ENCODE measurements around the gene NAT8.
"Not testable (repeated sequence)": the region's sequence is repeated elsewhere in the genome, so short reads cannot be mapped to it uniquely, and the experiment has no call there.

Gene NAT8, protein sequence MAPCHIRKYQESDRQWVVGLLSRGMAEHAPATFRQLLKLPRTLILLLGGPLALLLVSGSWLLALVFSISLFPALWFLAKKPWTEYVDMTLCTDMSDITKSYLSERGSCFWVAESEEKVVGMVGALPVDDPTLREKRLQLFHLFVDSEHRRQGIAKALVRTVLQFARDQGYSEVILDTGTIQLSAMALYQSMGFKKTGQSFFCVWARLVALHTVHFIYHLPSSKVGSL

DNA sequence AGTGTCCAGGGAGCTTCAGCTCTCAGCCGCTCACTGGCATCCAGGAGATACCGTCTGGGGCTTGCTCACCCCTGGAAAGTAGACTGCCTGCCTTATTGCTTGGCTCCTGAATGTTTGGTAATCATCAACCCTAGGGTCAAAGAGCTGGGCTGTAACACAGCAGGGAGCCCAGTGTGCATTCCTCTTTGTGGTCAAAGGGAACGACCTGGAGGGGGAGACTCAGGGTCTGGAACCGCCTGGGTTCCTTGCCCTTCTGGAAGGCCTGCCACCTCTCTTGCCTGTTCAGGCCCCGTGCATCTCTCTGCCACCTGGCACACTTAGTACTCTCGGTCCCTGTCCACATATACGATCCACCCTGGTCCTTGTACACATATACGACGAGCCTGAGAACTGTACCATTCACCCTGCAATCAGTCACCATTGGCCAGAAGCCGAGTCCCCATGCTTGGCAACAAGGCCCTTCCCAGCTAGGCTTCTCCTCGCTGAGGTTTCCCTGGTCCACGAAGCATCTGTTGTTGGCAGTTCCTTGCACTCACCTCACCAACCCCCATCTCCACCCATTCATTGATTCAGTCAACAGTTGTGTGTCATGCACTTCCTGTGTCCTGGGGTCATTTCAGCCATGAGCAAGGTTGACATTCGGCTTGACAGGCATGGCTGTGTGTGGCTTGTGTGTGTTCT, at the start of gene NAT8:
Gene NAT8, minus strand, starts transcription at position 85 of the 681 bp plus-strand sequence. CDS start 794 bp downstream, outside the sequence.
- DNase-seq (ENCODE audit: low spot score): no peak

DNA sequence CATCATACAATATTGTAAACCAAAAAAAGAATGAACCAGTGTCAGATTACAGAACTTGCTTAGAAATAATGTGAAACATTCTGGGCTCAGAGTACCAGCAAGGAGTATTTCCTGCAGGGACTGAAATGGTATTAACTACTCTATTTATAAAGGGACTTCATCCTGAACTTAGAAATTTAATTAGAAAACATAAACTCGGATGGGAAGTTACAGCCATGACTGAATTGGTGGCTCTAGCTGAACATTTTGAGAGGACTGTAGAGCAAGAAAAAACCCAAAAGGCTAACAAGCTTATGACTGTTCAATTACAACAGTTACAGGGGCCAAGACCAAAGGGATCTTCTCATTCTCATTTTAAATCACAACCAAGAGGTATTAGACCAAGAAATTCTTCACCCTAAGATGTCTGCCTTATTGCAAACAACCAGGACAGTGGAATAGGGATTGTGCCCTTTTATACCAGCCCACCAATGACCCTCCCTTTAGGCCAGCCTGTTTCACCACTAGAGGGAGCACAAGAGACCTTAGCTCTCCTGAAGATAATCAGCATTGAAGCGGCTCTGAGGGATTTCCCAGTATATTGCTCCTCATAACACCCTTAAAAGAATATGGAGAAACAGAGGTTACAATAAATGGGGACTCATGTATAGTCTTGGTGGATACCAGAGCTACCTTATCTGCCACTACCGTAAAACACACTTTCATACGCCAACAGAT, 48.3 kb upstream of the NAT8 start:
- peak; percentile 32 for DNase-seq (ENCODE audit: low spot score)

DNA sequence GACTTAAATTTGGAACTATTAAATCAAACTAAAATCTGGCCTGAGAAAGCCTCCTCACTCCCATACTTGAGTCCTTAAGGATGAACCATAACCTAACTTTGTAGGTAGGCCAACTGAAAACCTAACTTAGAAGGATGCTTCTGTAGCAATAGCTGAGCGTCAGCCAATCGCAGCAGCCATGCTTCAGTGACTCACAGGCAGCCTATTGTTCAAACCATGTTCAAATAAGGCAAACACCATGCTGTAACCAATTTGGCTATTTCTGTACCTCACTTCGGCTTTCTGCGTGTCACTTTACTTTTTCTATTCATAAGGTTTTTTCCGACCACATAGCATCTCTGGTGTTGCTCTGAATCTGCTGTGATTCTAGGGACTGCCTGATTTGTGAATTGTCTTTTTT, 46.3 kb upstream of the NAT8 start:
- DNase-seq (ENCODE audit: low spot score): not testable (repeated sequence)

DNA sequence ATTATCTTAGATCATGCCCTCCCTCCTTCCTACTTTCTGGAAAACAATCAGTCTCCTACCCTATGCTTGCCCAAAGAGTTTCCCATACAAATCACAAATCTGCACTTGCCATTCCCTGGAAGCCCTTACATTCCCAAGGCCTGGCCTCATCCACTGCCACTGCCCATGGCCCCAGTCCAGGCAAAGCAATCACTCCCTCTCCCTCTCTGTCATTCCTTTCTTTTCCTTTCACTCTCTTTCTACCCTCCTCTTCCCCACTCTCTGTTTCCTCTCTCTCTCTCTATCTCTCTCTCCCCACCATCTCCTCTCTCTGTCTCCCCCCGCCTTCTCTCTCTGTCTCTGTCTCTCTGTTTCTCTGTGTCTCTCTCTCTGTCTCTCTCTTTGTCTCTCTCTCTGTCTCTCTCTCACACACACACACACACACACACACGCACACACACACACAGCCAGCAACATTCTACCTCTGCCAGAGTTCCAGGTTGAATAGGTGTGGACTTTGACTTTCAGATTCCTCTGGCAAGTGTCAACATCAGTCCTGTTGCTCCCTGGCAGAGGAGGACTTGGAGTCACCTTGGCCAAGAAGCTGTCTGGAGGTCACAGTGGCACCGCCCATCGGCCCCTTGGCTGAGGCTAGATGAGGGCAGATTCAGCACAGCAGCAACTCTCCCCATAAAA, 43.7 kb upstream of the NAT8 start:
- DNase-seq (ENCODE audit: low spot score): no peak

DNA sequence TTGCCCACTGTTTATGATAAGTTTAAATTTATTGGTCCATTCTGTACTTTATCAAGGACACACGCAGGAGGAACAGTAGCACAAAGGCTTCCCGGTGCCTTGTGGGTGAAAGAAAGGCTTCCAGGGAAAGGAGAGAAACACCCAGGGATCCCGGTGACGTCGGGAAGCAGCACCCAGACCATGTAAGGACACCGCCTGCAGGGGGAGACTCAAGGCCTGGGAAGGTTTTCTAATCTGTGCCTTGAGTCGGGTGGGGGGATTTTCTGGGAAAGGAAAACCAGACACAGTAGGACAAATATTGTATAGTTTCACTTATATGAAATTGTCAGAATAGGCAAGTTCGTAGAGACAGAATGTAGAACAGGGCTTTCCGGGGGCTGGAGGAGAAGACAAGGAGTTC, 42.7 kb upstream of the NAT8 start:
- DNase-seq (ENCODE audit: low spot score): not testable (repeated sequence)

DNA sequence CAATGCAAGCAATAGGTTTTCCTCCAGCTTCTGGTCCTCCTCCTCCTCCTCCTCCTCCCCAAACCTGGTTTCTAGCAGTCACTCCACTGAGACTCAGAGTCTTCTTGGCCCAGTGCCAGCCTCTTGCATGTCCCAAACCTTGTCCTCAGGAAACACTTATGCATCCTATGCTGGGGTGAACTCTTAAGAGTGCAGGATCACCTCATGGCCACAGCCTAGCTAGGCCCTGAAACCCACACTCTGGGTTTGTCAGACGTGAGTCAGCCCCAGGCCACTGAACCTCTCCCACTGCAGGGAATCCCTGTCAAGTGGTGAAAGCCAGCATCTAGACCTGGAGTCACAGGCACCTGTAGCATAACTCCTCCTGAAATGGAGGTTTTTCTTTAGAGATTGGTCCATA, 42.1 kb upstream of the NAT8 start:
- DNase-seq (ENCODE audit: low spot score): not testable (repeated sequence)

DNA sequence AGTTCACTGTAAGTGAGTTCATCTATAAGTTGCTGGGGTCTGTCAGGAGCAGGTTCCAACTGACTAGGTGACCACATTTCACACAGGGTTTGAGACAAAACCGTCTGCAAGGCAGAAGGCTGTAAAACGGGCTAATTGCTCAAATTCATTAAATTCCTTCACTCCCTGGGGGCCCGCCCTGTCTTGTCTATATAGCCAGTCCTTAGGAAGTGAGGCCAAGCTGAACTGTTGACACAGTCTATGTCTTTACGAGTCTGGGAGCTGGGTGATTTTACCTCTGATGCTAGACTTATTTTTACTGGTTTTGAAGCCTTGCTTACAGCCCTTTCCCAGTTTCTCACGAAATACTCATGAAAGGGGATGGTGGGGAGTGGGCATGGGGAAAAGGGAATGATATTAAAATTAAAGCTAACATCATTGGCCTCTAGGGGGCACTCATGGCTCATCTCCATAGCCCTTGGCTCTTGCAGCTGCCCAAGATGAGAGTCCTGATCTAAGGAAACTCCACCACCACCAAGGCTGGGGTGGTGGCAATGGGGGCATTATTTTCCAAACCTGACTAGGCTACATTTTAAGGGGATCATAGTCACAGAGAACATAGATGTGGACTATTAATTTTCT, 37.8 kb upstream of the NAT8 start:
- DNase-seq (ENCODE audit: low spot score): peak; percentile 37

DNA sequence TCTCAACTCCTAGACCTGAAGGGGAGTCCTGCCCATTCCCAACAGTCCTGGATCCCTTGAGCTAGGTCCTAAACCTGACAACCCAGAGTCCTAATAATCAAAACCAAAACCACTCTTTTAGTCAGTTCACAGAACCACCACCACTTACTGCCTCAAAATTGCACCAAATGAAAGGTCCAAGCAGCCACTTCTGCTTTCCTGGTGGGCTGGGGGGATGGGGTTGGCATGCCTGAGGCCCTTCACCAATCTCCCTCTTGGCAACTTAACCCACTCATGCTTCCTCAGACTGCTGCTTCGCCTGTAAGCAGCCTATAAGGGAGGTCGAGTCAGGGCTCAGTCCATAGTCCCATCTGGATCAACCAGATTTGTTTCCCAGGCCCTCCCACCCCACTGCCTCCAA, 37.0 kb upstream of the NAT8 start:
- not testable (repeated sequence) for DNase-seq (ENCODE audit: low spot score)

DNA sequence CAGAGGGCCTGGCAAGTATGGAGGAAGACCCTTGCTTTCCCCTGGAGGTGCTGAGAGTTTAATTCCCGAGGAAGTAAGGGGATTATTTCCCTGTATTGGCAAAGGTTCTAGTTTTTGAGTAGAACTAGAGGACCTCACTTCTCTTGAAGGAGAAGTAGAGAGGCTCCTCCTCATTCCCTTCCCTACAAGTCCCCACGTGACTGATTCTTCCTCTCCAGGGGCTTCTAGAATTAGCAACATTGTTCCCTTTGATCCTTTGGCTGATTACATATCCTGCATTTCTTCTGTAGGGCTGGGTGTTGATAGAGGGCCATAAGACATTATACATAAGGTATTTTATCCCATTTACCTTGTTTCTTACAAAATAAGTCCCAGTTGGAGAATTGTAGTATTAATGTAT, 35.8 kb upstream of the NAT8 start:
- not testable (repeated sequence) for DNase-seq (ENCODE audit: low spot score)

DNA sequence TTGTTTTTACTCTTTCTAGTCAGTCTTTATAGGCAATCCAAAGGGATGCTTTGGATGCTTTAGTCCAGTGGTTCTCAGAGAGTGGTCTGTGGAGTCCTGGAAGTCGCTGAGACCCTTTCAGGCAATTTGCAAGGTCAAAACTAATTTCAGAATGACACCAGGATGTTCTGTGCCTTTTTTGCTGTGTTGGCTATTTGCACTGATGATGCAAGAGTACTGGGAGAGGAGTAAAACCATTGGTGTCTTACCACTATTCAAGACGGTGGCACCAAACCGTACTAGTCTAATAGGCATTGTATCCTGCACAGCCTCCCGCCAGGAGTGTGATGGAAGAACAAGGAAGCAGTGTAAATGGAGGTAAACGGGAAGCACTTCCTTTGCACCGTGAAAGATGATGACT, 34.0 kb upstream of the NAT8 start:
- DNase-seq (ENCODE audit: low spot score): not testable (repeated sequence)

DNA sequence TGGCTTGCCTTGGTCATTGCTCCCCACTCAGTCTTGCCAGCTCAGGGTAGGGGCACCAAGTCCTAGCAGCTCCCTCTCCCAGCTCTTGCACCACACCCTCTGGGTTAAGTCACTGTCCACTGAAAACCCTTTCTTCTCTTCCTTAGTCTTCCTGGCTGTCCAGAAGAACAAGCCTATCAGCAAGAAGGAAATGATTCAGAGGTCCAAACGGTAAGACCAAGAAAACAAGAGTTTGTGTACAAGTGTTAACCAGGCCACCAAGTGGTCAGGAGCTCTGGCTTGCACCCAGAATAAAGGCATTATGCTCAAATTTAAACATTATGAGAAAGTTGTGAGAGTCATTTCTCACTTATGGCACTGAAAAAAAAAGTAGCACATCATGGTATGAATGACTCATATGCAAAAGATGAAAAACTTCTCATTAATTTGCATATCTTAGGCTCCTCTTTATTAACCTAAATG, 32.5 kb upstream of the NAT8 start:
- not testable (repeated sequence) for DNase-seq (ENCODE audit: low spot score)

DNA sequence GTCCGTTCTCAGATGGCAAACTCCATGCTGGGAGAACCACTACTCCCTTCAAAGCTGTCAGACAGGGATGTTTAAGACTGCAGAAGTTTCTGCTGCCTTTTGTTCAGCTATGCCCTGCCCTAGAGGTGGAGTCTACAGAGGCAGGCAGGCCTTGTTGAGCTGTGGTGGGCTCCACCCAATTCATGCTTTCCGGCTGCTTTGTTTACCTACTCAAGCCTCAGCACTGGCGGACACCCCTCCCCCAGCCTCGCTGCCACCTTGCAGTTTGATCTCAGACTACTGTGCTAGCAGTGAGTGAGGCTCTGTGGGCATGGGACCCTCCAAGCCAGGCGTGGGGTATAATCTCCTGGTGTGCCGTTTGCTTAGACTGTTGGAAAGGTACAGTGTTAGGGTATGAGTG, 27.8 kb upstream of the NAT8 start:
- not testable (repeated sequence) for DNase-seq (ENCODE audit: low spot score)

DNA sequence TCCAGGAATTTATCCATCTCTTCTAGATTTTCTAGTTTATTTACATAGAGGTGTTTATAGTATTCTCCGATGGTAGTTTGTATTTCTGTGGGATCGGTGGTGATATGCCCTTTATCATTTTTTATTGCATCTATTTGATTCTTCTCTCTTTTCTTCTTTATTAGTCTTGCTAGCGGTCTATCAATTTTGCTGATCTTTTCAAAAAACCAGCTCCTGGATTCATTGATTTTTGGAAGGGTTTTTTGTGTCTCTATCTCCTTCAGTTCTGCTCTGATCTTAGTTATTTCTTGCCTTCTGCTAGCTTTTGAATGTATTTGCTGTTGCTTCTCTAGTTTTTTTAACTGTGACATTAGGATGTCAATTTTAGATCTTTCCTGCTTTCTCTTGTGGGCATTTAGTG, 25.0 kb upstream of the NAT8 start:
- not testable (repeated sequence) for DNase-seq (ENCODE audit: low spot score)

DNA sequence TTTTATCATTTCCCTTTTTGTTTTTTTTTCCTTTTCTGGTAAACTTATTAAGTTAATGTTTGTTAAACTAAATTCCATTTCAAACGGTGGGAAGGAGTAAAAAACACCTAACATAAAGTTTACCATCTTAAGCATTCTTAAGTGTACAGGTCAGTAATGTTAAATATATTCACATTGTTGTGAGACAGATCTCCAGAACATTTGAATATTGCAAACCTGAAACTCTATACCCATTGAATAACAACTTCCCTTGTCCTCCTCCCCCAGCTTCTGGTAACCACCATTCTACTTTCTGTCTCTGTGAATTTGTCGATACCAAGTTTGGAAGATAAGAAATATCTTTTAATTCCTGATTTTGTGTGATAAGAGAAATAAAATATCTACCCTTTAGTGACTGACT, 12.0 kb upstream of the NAT8 start:
- DNase-seq (ENCODE audit: low spot score): no peak

DNA sequence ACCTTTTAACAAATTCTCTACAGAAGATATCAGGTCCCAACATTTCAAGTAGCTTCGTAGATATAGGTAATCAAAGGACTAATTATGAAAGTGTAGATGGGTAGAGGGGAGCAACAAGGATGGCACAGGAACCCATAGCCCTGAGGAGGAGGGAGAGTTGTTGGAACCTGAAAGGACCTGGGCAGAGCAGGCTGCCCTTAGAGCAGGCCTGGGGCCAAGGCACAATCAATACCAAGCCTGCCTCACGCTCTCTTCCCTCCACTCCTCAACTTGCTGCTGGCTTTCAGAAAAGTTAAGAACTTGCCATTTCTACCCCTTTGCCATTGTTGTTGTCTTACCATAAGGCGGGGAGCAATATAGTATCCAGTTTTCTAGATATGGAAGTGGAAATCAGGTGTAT, 10.1 kb upstream of the NAT8 start:
- DNase-seq (ENCODE audit: low spot score): no peak

DNA sequence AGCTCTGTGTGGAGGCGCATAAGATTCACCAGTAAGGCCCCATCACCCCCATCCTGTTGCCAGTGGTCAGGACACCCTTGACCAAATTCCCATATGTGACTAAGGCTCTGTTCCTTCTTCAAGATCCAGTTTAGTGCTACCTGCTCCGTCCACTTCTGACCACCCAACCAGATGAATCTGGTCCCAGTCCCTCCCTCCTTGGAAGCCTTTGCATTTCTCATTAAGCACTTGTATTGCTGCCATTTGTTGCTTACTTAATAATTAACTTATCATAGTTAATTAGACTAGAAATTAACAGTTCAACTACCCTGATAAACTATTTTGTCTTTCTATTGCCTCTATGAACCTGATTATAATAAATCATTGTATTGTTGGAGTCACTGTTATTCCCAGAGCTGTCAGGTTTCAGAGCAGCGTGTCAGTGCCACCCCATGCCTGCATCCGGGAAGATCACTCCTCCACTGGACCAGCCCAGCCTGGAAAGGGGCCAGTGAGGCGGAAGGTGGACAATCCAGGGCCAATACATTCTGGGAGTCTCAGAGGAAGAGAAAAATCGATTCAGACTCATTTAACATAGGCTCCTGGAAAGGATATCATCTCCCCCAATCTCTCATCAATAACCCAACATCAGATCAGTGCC, 9.5 kb upstream of the NAT8 start:
- no peak for DNase-seq (ENCODE audit: low spot score)

DNA sequence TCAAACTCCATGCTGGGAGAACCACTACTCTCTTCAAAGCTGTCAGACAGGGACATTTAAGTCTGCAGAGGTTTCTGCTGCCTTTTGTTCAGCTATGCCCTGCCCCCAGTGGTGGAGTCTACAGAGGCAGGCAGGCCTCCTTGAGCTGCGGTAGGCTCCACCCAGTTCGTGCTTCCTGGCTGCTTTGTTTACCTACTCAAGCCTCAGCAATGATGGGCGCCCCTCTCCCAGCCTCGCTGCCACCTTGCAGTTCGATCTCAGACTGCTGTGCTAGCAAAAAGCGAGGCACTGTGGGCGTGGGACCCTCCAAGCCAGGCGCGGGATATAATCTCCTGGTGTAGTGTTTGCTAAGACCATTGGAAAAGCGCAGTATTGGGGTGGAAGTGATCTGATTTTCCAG, 5.5 kb upstream of the NAT8 start:
- DNase-seq (ENCODE audit: low spot score): not testable (repeated sequence)

DNA sequence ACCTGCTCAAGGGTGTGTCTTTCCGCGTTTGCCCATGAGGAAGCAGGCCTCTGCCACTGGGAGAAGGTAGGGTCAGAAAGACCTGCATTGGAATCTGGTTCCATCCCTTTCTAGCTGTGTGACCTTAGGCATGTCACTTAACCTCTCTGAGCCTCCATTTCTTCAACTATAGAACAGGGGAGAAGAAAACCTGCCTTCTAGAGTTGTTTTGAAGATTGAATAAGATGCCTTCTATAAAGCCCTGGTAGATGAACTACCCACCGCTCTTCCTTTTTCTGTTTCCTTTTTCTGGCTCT, 507 bp downstream of the NAT8 start:
- no peak for DNase-seq (ENCODE audit: low spot score)

DNA sequence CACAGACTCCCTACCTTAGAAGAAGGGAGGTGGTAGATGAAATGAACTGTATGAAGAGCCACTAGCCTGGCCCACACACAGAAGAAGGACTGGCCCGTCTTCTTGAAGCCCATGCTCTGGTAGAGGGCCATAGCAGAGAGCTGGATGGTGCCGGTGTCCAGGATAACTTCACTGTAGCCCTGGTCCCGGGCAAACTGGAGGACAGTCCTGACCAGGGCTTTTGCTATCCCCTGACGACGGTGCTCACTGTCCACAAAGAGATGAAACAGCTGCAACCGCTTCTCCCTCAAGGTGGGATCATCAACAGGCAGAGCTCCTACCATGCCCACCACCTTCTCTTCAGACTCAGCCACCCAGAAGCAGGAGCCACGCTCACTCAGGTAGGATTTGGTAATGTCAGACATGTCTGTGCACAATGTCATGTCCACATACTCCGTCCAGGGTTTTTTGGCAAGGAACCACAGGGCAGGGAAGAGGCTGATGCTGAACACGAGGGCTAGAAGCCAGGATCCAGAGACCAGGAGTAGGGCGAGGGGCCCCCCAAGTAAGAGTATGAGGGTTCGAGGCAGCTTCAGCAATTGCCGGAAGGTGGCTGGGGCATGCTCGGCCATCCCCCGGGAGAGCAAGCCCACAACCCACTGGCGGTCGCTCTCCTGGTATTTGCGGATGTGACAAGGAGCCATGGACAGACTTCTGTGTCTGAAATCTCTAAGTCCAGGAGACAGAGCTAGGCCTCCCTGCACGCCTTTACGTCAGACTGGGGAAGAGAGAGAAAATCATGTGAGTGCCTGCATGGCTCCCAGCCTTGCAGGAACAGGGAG, 1.1 kb downstream of the NAT8 start:
- no peak for DNase-seq (ENCODE audit: low spot score)

DNA sequence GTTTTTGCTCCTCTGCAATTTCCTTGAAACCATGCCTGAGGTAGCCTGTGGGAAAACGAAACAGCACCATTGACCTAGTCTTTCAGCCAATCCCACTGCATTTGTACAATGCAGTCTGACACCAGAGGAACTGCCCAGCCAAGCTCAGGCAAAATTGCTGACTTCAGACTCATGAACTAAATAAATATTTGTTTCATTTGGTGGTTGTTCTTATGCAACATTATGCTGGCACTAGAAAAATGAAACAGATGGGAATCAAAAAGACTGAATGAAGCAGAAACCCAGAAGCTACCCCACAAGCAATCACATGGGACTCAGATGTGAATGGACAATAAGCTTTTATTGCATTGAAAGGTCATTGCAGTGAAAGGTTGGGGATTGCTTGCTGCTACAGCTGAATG, 1.7 kb downstream of the NAT8 start:
- DNase-seq (ENCODE audit: low spot score): no peak

DNA sequence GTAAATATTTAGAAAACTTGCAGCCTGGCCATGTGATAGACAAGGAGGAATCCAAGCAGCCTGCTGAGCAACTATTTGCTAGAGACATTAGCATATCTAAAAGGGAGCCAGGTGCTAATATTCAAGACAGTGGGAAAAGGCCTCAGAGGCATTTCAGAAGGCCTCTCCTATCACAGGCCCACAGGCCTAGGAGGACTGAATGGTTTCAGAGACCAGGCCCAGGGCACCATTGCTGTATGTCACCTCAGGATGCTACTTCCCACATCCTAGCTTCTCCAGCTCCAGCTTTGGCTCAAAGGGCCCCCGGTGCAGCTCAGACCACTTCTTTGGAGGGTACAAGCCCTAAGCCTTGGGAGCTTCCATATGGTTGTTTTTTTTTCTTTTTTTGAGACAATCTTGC, 3.8 kb downstream of the NAT8 start:
- DNase-seq (ENCODE audit: low spot score): no peak

Measured in hematopoietic multipotent progenitor cell treated with erythropoietin and hydrocortisone succinate and interleukin-3 and kit ligand, for 17 days (in vitro differentiated cells).